ENCODE measurements around the gene CHST5. TPM values are rescaled to one million over a fixed set of nuclear protein-coding genes. Genes with fewer than 3 reads are reported as not detected.
"Not testable (repeated sequence)": the region's sequence is repeated elsewhere in the genome, so short reads cannot be mapped to it uniquely, and the experiment has no call there.

CHST5 gene
- total RNA-seq, 1 donor from 2014 or later, result 1.5 TPM

GRCh38 chr16:75529959-75530358, 5.9 kb downstream of the CHST5 start:
- H3K4me1 Mint-ChIP-seq, result no peaks in the 10 kb centered on the region
- no peak for TF ChIP-seq CTCF (conservative IDR thresholded peaks at IDR 0.05)
- no peak overlapping the region for H3K27ac Mint-ChIP-seq (ENCODE audit: unreplicated experiment)
- H3K9me3 Mint-ChIP-seq, result no peaks in the 10 kb centered on the region
- H3K27me3 Mint-ChIP-seq (ENCODE audit: low read depth), result no peaks in the 10 kb centered on the region
- DNase-seq (ENCODE audit: low read depth, low spot score), result no peak
- H3K4me3 Mint-ChIP-seq, result no peak overlapping the region
- peaks cover 7% of the 10 kb centered on the region for H3K36me3 Mint-ChIP-seq (ENCODE audit: low read depth)

GRCh38 chr16:75529056-75529905, 6.6 kb downstream of the CHST5 start:
- no peaks in the 10 kb centered on the region for H3K27me3 Mint-ChIP-seq (ENCODE audit: low read depth)
- H3K4me1 Mint-ChIP-seq, result no peaks in the 10 kb centered on the region
- no peak for TF ChIP-seq CTCF (conservative IDR thresholded peaks at IDR 0.05)

GRCh38 chr16:75527825-75528299, 8.0 kb downstream of the CHST5 start:
- Mint-ChIP-seq H3K27me3 (ENCODE audit: low read depth) (no peaks in the 10 kb centered on the region), H3K4me1 (no peaks in the 10 kb centered on the region), H3K9me3 (no peaks in the 10 kb centered on the region), H3K27ac (ENCODE audit: unreplicated experiment) (no peak overlapping the region), H3K36me3 (ENCODE audit: low read depth) (peaks cover 7% of the 10 kb centered on the region), H3K4me3 (no peak overlapping the region)
- DNase-seq (ENCODE audit: low read depth, low spot score), result no peak
- TF ChIP-seq CTCF (conservative IDR thresholded peaks at IDR 0.05), result no peak

More at GRCh38 chr16:75529056-75529905, 6.6 kb downstream of the CHST5 start:
- H3K36me3 Mint-ChIP-seq (ENCODE audit: low read depth), result peaks cover 7% of the 10 kb centered on the region
- H3K27ac Mint-ChIP-seq (ENCODE audit: unreplicated experiment), result no peak overlapping the region
- H3K4me3 Mint-ChIP-seq, result no peak overlapping the region
- no peaks in the 10 kb centered on the region for H3K9me3 Mint-ChIP-seq
- DNase-seq (ENCODE audit: low read depth, low spot score), result no peak

- Mint-ChIP-seq H3K36me3 (ENCODE audit: low read depth) (peaks cover 7% of the 10 kb centered on the region), H3K4me3 (no peak overlapping the region), H3K9me3 (no peaks in the 10 kb centered on the region), H3K27me3 (ENCODE audit: low read depth) (no peaks in the 10 kb centered on the region), H3K27ac (ENCODE audit: unreplicated experiment) (no peak overlapping the region), H3K4me1 (no peaks in the 10 kb centered on the region)
- DNase-seq (ENCODE audit: low read depth, low spot score), result no peak
- TF ChIP-seq CTCF (conservative IDR thresholded peaks at IDR 0.05), result no peak
Observed at GRCh38 chr16:75526032-75526790, 9.7 kb downstream of the CHST5 start.

GRCh38 chr16:75519175-75519574, 16.7 kb downstream of the CHST5 start:
- H3K9me3 Mint-ChIP-seq, result no peaks in the 10 kb centered on the region
- H3K4me1 Mint-ChIP-seq, result peaks cover 19% of the 10 kb centered on the region
- H3K36me3 Mint-ChIP-seq (ENCODE audit: low read depth), result no peaks in the 10 kb centered on the region
- no peak overlapping the region for H3K27ac Mint-ChIP-seq (ENCODE audit: unreplicated experiment)
- peak overlapping the region; percentile 7 for H3K4me3 Mint-ChIP-seq
- no peaks in the 10 kb centered on the region for H3K27me3 Mint-ChIP-seq (ENCODE audit: low read depth)
- no peak for TF ChIP-seq CTCF (conservative IDR thresholded peaks at IDR 0.05)
- no peak for DNase-seq (ENCODE audit: low read depth, low spot score)

GRCh38 chr16:75516189-75516966, 19.5 kb downstream of the CHST5 start:
- not testable (repeated sequence) for H3K27me3 Mint-ChIP-seq (ENCODE audit: low read depth); H3K9me3 Mint-ChIP-seq; H3K36me3 Mint-ChIP-seq (ENCODE audit: low read depth)
- peak overlapping the region; percentile 84 for H3K27ac Mint-ChIP-seq (ENCODE audit: unreplicated experiment)
- peak; percentile 16 for DNase-seq (ENCODE audit: low read depth, low spot score)
- H3K4me1 Mint-ChIP-seq, result peaks cover 19% of the 10 kb centered on the region
- H3K4me3 Mint-ChIP-seq, result peak overlapping the region; percentile 83

Measured in neural crest cell (in vitro differentiated cells).